WTC11 (cell line): Measurements from ENCODE around the gene GABRP. TPM values are rescaled to one million over a fixed set of nuclear protein-coding genes. Genes with fewer than 3 reads are reported as not detected.
"Not testable (repeated sequence)": the region's sequence is repeated elsewhere in the genome, so short reads cannot be mapped to it uniquely, and the experiment has no call there.

Experiments
- ATAC-seq: fragments of 200-7000 bp; cut with Tn5 transposase; 2 replicates; pipeline ENCODE4 v1.10.0; 2021; ENCODE audit warnings: mild to moderate bottlenecking, moderate library complexity
- CTCF ChIA-PET: fragments of 300-600 bp; sonication (Branson Sonifier 250); formaldehyde crosslinking; loops from one replicate; lab custom pipeline; 2021; ENCODE audit warnings: antibody characterized with exemption; lab: Charles Lee
- POLR2A ChIA-PET: fragments of 350-600 bp; sonication (Branson Sonifier 250); formaldehyde crosslinking; loops from one replicate; lab custom pipeline; 2021; ENCODE audit warnings: antibody characterized with exemption; lab: Charles Lee
- DNase-seq: peaks from one replicate; pipeline ENCODE4 v3.0.0; 2021; ENCODE audit warnings: low spot score
- H3K27ac Mint-ChIP-seq: 2 replicates; pipeline ENCODE4 v1.8.0; 2021; ENCODE audit warnings: mixed read lengths
- H3K27me3 Mint-ChIP-seq: 2 replicates; pipeline ENCODE4 v1.8.0; 2021; ENCODE audit warnings: low read depth, mild to moderate bottlenecking, moderate library complexity, mixed read lengths
- H3K36me3 Mint-ChIP-seq: 2 replicates; pipeline ENCODE4 v1.8.0; 2021; ENCODE audit warnings: mixed read lengths
- H3K4me1 Mint-ChIP-seq: 2 replicates; pipeline ENCODE4 v1.8.0; 2022; ENCODE audit warnings: mixed read lengths
- H3K4me3 Mint-ChIP-seq: 2 replicates; pipeline ENCODE4 v1.8.0; 2021; ENCODE audit warnings: mild to moderate bottlenecking, moderate library complexity, mixed read lengths
- H3K9me3 Mint-ChIP-seq: 2 replicates; pipeline ENCODE4 v1.8.0; 2021; ENCODE audit warnings: mixed read lengths
- ATF1 ChIP-seq: sonication (generic); formaldehyde crosslinking; IDR thresholded peaks from 2 replicates; pipeline ENCODE4 v1.8.1; 2023; ENCODE audit warnings: mild to moderate bottlenecking, moderate library complexity, missing genetic modification reagents
- ATF6 ChIP-seq: sonication (generic); formaldehyde crosslinking; IDR thresholded peaks from 2 replicates; pipeline ENCODE4 v1.8.1; 2023; ENCODE audit warnings: mild to moderate bottlenecking, missing genetic modification reagents
- CREB1 ChIP-seq: sonication (generic); formaldehyde crosslinking; IDR thresholded peaks from 2 replicates; pipeline ENCODE4 v1.8.0; 2023; ENCODE audit warnings: mild to moderate bottlenecking, missing genetic modification reagents
- E2F4 ChIP-seq: sonication (generic); formaldehyde crosslinking; IDR thresholded peaks from 2 replicates; pipeline ENCODE4 v1.8.1; 2022; ENCODE audit warnings: low read depth, mild to moderate bottlenecking, moderate library complexity, missing genetic modification reagents, borderline replicate concordance
- ETV6 ChIP-seq: sonication (generic); formaldehyde crosslinking; IDR thresholded peaks from 2 replicates; pipeline ENCODE4 v1.8.1; 2022; ENCODE audit warnings: mild to moderate bottlenecking, missing genetic modification reagents
- FOXK1 ChIP-seq: sonication (generic); formaldehyde crosslinking; IDR thresholded peaks from 2 replicates; pipeline ENCODE4 v1.8.0; 2022; ENCODE audit warnings: mild to moderate bottlenecking, moderate library complexity, missing genetic modification reagents
- FOXP4 ChIP-seq: sonication (generic); formaldehyde crosslinking; IDR thresholded peaks from 2 replicates; pipeline ENCODE4 v1.8.0; 2022; ENCODE audit warnings: mild to moderate bottlenecking, missing genetic modification reagents
- GTF2I ChIP-seq: fragments of 250-450 bp; sonication (Bioruptor Pico); conservative IDR thresholded peaks from 2 replicates; pipeline ENCODE4 v1.4.0; 2021; ENCODE audit warnings: mild to moderate bottlenecking
- HMGXB4 ChIP-seq: sonication (generic); formaldehyde crosslinking; IDR thresholded peaks from 2 replicates; pipeline ENCODE4 v1.8.1; 2023; ENCODE audit warnings: mild to moderate bottlenecking, moderate library complexity, missing genetic modification reagents
- IRF1 ChIP-seq: sonication (generic); formaldehyde crosslinking; IDR thresholded peaks from 2 replicates; pipeline ENCODE4 v1.8.0; 2023; ENCODE audit warnings: missing genetic modification reagents
- JUN ChIP-seq: sonication (generic); formaldehyde crosslinking; IDR thresholded peaks from 2 replicates; pipeline ENCODE4 v1.8.0; 2023; ENCODE audit warnings: mild to moderate bottlenecking, missing genetic modification reagents
- MLX ChIP-seq: sonication (generic); formaldehyde crosslinking; IDR thresholded peaks from 2 replicates; pipeline ENCODE4 v1.8.1; 2023; ENCODE audit warnings: mild to moderate bottlenecking, missing genetic modification reagents, moderate library complexity
- NFATC4 ChIP-seq: fragments of 250-450 bp; sonication (Bioruptor Pico); IDR thresholded peaks from 2 replicates; pipeline ENCODE4 v1.9.0; 2021; ENCODE audit warnings: mild to moderate bottlenecking
- NFE2L1 ChIP-seq: sonication (generic); formaldehyde crosslinking; IDR thresholded peaks from 2 replicates; pipeline ENCODE4 v1.8.1; 2023; ENCODE audit warnings: missing genetic modification reagents
- RELA ChIP-seq: sonication (generic); formaldehyde crosslinking; IDR thresholded peaks from 2 replicates; pipeline ENCODE4 v1.8.1; 2022; ENCODE audit warnings: missing genetic modification reagents, mild to moderate bottlenecking, borderline replicate concordance
- RORB ChIP-seq: fragments of 250-450 bp; sonication (Bioruptor Pico); IDR thresholded peaks from 2 replicates; pipeline ENCODE4 v1.9.0; 2021; ENCODE audit warnings: mild to moderate bottlenecking
- TEAD4 ChIP-seq: sonication (generic); formaldehyde crosslinking; IDR thresholded peaks from 2 replicates; pipeline ENCODE4 v1.8.0; 2022; ENCODE audit warnings: mild to moderate bottlenecking, missing genetic modification reagents
- ZNF671 ChIP-seq: fragments of 250-450 bp; sonication (Bioruptor Pico); IDR thresholded peaks from 2 replicates; pipeline ENCODE4 v1.8.0; 2021; ENCODE audit warnings: mild to moderate bottlenecking
- total RNA-seq: library from RNA; stranded (reverse); gene quantifications from 3 replicates; pipeline ENCODE4 v1.2.3, GENCODE V29; 2021

GABRP gene
- total RNA-seq, 1 experiment from 2014 or later = 4.8 TPM

- DNase-seq (peak; percentile 20), ATAC-seq (peak; percentile 82)
- TF ChIP-seq CREB1 (CRISPR knock-in tag) (no peak), GTF2I (CRISPR knock-in tag) (no peak), ETV6 (CRISPR knock-in tag) (no peak)
- H3K36me3 Mint-ChIP-seq = peaks cover 22% of the 10 kb centered on the region
- CTCF ChIA-PET = interaction anchor here (1.0 to 1.2 kb wide), 7 partner anchors 10 to 116 kb away, joined by 3 to 8 read pairs (median 4); no protein-coding TSS in a partner anchor
- H3K4me3 Mint-ChIP-seq = no peak overlapping the region
- no peaks in the 10 kb centered on the region for H3K27me3 Mint-ChIP-seq
- H3K9me3 Mint-ChIP-seq = peaks cover 26% of the 10 kb centered on the region
- POLR2A ChIA-PET = no interaction called here
- no peak overlapping the region for H3K27ac Mint-ChIP-seq
- H3K4me1 Mint-ChIP-seq = peaks cover 13% of the 10 kb centered on the region
Observed at GRCh38 chr5:170832241-170832640, 48.7 kb downstream of the GABRP start.

GRCh38 chr5:170833981-170834380 is 50.5 kb downstream of the GABRP start:
- CTCF ChIA-PET, POLR2A ChIA-PET, DNase-seq, H3K27ac Mint-ChIP-seq, H3K27me3 Mint-ChIP-seq, H3K4me3 Mint-ChIP-seq, ATAC-seq: not testable (repeated sequence)
- Mint-ChIP-seq H3K36me3 (peaks cover 12% of the 10 kb centered on the region), H3K4me1 (peaks cover 13% of the 10 kb centered on the region), H3K9me3 (peaks cover 13% of the 10 kb centered on the region)

- H3K27me3 Mint-ChIP-seq = no peaks in the 10 kb centered on the region
- H3K27ac Mint-ChIP-seq = no peak overlapping the region
- CTCF ChIA-PET = no interaction called here
- ATAC-seq = no peak
- DNase-seq = no peak
- peaks cover 12% of the 10 kb centered on the region for H3K36me3 Mint-ChIP-seq
- POLR2A ChIA-PET = no interaction called here
- TF ChIP-seq MLX (no peak), JUN (CRISPR knock-in tag) (no peak), E2F4 (CRISPR knock-in tag) (no peak), ZNF671 (CRISPR knock-in tag) (no peak), FOXK1 (CRISPR knock-in tag) (no peak), ATF6 (no peak), HMGXB4 (no peak), NFE2L1 (CRISPR knock-in tag) (no peak), TEAD4 (no peak), RELA (CRISPR knock-in tag) (no peak)
- H3K4me1 Mint-ChIP-seq = peaks cover 13% of the 10 kb centered on the region
- peaks cover 13% of the 10 kb centered on the region for H3K9me3 Mint-ChIP-seq
- no peak overlapping the region for H3K4me3 Mint-ChIP-seq
Observed at GRCh38 chr5:170836226-170836625, 52.7 kb downstream of the GABRP start.

- H3K27me3 Mint-ChIP-seq = no peaks in the 10 kb centered on the region
- TF ChIP-seq NFATC4 (CRISPR knock-in tag) (no peak), IRF1 (no peak), GTF2I (CRISPR knock-in tag) (no peak), FOXP4 (CRISPR knock-in tag) (no peak), RORB (CRISPR knock-in tag) (no peak), ATF1 (no peak)
Observed at GRCh38 chr5:170843870-170844269, 60.3 kb downstream of the GABRP start.

More at GRCh38 chr5:170843870-170844269, 60.3 kb downstream of the GABRP start:
- no peaks in the 10 kb centered on the region for H3K36me3 Mint-ChIP-seq
- ChIA-PET CTCF (no interaction called here), POLR2A (no interaction called here)
- no peak overlapping the region for H3K4me3 Mint-ChIP-seq
- no peaks in the 10 kb centered on the region for H3K4me1 Mint-ChIP-seq
- H3K9me3 Mint-ChIP-seq = no peaks in the 10 kb centered on the region
- no peak overlapping the region for H3K27ac Mint-ChIP-seq
- DNase-seq (no peak), ATAC-seq (no peak)
